ENCODE measurements around the gene EPAS1.

Gene EPAS1

DNA sequence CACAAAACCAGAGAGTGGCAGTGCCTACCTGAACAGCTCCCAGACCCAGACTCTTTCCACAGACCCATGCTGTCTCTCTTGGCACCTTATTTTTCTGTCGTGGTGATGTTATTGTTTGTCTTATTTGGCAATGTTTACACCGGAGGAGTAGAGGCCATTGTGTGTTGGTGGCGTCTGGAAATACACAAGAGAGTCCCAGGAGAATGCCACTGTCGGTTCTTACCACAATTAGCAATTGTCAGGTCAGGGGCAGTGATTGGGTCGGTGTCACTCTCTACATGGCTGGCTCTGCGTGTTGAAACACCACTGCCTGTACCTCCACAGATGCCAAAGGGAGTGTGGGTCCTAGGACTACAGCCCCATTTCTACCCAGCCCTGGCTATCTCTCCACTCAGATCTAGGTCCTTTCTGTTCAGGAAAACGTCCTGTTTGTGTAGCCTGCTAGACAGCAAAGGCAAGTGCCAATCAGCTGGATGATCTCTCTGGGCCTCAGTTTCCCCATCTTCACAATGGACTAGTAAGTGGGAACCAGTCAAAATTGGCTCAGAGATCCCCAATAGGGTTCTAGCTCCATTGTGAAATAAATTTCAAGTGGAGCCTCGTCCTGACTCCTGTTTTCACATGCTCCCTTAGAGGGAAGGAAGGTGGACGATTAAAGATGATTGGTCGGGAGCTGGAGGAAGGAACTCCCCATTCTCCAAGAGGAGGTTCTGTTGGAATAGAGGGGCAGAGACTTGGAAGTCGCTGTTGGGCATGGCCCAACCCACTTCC is 17.0 kb downstream of the EPAS1 start:
- Mint-ChIP-seq H3K9me3 (no peaks in the 10 kb centered on the region), H3K36me3 (ENCODE audit: low read depth) (no peaks in the 10 kb centered on the region), H3K27me3 (ENCODE audit: low read depth) (peaks cover 6% of the 10 kb centered on the region), H3K27ac (peak overlapping the region in 2 of 3 experiments; percentile 67 to 93), H3K4me3 (no peak overlapping the region), H3K4me1 (peaks cover 11% of the 10 kb centered on the region)
- TF ChIP-seq, protein P1, sequence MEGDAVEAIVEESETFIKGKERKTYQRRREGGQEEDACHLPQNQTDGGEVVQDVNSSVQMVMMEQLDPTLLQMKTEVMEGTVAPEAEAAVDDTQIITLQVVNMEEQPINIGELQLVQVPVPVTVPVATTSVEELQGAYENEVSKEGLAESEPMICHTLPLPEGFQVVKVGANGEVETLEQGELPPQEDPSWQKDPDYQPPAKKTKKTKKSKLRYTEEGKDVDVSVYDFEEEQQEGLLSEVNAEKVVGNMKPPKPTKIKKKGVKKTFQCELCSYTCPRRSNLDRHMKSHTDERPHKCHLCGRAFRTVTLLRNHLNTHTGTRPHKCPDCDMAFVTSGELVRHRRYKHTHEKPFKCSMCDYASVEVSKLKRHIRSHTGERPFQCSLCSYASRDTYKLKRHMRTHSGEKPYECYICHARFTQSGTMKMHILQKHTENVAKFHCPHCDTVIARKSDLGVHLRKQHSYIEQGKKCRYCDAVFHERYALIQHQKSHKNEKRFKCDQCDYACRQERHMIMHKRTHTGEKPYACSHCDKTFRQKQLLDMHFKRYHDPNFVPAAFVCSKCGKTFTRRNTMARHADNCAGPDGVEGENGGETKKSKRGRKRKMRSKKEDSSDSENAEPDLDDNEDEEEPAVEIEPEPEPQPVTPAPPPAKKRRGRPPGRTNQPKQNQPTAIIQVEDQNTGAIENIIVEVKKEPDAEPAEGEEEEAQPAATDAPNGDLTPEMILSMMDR (IDR thresholded peaks at IDR 0.05; ENCODE audit: unreplicated experiment in 3 of 3), result no peak

DNA sequence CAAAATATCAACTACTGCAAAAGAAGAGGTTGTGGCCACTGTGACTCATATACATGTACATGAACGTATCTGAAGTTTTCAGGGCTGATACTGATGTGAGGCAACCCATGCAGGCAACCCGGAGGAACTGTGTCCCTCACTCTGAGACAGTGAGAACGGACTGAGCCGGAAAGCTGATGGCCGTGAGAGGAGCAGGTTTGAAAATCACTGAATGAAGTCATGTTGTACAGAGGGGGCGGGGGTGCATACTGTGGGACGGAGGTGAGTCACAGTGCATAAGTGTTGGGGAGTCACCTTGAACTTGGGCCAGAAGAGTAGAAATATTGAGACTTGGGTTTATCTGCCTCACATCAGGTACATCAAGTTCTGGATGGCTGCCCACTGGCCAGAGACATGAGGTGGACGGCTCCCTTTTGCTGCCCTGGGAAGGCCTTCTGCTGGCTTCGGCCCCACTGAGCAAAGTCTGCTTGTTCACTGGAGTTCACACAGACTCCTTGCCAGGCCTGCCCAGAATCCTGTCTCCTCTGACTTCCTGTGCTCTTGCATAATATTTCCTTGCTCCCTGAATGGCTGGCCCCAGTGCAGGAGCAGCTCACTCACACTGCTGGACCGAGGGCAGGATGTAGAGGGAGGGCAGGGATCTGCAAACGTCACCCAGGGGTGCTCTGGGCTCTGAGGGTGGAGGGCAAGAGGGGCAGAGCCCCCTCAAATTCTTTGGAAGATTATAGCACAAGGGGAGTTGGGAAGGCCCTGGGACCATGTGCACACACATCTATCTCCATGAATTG is 18.1 kb downstream of the EPAS1 start:
- H3K27ac Mint-ChIP-seq, result peak overlapping the region; percentile 68 to 93 (median 73)
- no peaks in the 10 kb centered on the region for H3K36me3 Mint-ChIP-seq (ENCODE audit: low read depth)
- TF ChIP-seq, protein P1 (IDR thresholded peaks at IDR 0.05; ENCODE audit: unreplicated experiment in 3 of 3), result no peak
- peaks cover 6% of the 10 kb centered on the region for H3K27me3 Mint-ChIP-seq (ENCODE audit: low read depth)
- H3K4me3 Mint-ChIP-seq, result no peak overlapping the region
- no peaks in the 10 kb centered on the region for H3K9me3 Mint-ChIP-seq
- peaks cover 11% of the 10 kb centered on the region for H3K4me1 Mint-ChIP-seq

DNA sequence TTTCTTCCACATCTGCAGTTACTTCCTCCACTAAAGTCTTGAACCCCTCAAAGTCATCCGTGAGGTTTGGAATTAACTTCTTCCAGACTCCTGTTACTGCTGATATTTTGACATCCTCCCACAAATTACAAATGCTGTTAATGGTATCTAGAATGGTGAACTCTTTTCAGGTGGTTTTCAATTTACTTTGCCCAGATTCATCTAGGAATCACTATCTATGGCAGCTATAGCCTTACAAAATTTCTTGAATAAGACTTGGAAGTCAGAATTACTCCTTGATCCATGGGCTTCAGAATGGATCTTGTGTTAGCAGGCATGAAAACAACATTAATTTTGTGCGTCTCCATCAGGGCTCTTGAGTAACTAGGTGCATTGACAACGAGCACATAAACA is 19.9 kb downstream of the EPAS1 start:
- Mint-ChIP-seq H3K4me3 (no peak overlapping the region), H3K27me3 (ENCODE audit: low read depth) (peaks cover 6% of the 10 kb centered on the region), H3K4me1 (peaks cover 11% of the 10 kb centered on the region), H3K9me3 (no peaks in the 10 kb centered on the region), H3K27ac (no peak overlapping the region), H3K36me3 (ENCODE audit: low read depth) (no peaks in the 10 kb centered on the region)
- TF ChIP-seq, protein P1 (IDR thresholded peaks at IDR 0.05; ENCODE audit: unreplicated experiment in 3 of 3), result no peak

DNA sequence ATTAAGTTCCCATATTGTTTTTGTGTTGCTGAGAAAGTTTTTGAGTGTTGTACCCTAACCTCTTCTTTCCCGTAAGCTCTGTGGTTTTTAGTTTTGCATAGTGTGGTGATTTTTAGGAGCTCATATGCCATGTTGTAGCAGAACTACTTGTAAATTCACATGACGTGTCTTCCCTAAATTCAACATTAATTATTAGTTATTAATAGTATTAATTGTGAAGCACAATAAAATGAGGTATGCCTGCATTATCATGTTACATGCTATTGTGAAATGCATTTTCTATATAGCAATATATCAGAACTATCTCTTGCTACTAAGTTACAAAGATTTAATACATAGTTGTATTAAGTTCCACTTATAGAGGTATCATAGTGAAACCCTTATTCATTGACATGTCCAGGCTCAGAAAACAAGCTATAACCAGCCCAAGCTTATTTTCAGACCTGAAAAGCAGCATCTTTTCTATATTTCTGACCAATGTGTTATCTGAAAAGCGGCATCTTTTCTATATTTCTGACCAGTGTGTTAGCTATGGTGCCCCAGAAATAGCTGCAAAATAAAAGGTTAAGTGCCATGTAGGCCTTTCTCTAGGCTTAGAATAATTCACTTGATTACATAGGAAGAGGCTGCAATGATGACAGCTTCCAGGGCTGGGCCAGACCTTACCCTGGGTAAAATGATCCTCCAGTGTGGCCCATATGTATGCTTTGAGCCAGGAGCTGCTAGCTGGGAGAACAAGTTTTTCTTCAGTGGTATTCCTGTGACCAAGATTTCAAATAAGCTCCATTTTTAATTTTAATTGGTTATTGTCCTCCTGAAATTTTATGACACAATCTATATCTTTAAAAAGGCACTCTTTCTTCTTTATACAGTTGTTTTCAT is 21.6 kb downstream of the EPAS1 start:
- Mint-ChIP-seq H3K4me1 (peaks cover 11% of the 10 kb centered on the region), H3K9me3 (no peaks in the 10 kb centered on the region), H3K36me3 (ENCODE audit: low read depth) (no peaks in the 10 kb centered on the region), H3K4me3 (no peak overlapping the region), H3K27me3 (ENCODE audit: low read depth) (peaks cover 6% of the 10 kb centered on the region), H3K27ac (no peak overlapping the region)
- TF ChIP-seq, protein P1 (IDR thresholded peaks at IDR 0.05; ENCODE audit: unreplicated experiment in 3 of 3), result no peak

DNA sequence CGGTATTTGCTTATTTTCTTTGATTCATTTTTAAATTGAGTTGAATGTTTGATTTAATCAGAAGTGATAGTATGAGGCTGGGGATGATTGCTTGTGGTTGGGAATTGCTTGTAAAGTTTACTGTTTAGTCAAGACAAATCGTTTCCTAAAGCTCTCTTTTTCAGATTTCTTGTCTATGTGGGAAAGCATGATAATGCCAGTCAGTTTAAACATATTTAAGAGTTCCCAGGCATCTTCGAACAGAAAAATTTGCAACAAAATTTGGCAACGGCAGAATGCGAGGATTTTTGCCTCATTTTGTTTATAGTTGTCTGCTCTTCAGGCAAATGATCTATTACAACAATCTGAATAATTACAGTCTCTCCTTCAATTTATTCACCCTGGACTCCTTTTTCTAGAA is 22.5 kb downstream of the EPAS1 start:
- peaks cover 1% of the 10 kb centered on the region for H3K27me3 Mint-ChIP-seq (ENCODE audit: low read depth)
- H3K4me3 Mint-ChIP-seq, result no peak overlapping the region

More for the DNA sequence above, 22.5 kb downstream of the EPAS1 start:
- H3K9me3 Mint-ChIP-seq, result no peaks in the 10 kb centered on the region
- H3K4me1 Mint-ChIP-seq, result peaks cover 11% of the 10 kb centered on the region
- H3K36me3 Mint-ChIP-seq (ENCODE audit: low read depth), result no peaks in the 10 kb centered on the region
- H3K27ac Mint-ChIP-seq, result peak overlapping the region in 1 of 3 experiments; percentile 8
- TF ChIP-seq, protein P1 (IDR thresholded peaks at IDR 0.05; ENCODE audit: unreplicated experiment in 3 of 3), result no peak
